Measurements from ENCODE around the gene CADPS2. TPM values are rescaled to one million over a fixed set of nuclear protein-coding genes. Genes with fewer than 3 reads are reported as not detected.

CADPS2 gene
- total and polyA plus RNA-seq, 12 donors: 14.6 to 103 (median 39.4) TPM

- 0 to 4% (median 1%) methylated on average over 17 to 70 of the region's 70 CpGs for WGBS, 4 donors
- intact Hi-C loops (cut with DNase I): no loop called here
- H3K36me3 ChIP-seq (replicated peaks in 1 of 2): no peaks in the 10 kb centered on the region
- H3K9me3 ChIP-seq (replicated peaks in 1 of 3): no peaks in the 10 kb centered on the region
- peak; percentile 58 to 78 (median 64) for DNase-seq
- no peaks in the 10 kb centered on the region for H3K27me3 ChIP-seq
- peak overlapping the region; percentile 90 to 97 (median 93) for H3K27ac ChIP-seq
- H3K4me1 ChIP-seq (replicated peaks in 1 of 2): peaks cover 0 to 46% of the 10 kb centered on the region in 2 donors
- H3K4me3 ChIP-seq: peak overlapping the region; percentile 68 to 91 (median 74)
- TF ChIP-seq POLR2A (IDR thresholded peaks at IDR 0.05): no peak
- TF ChIP-seq, protein P1, sequence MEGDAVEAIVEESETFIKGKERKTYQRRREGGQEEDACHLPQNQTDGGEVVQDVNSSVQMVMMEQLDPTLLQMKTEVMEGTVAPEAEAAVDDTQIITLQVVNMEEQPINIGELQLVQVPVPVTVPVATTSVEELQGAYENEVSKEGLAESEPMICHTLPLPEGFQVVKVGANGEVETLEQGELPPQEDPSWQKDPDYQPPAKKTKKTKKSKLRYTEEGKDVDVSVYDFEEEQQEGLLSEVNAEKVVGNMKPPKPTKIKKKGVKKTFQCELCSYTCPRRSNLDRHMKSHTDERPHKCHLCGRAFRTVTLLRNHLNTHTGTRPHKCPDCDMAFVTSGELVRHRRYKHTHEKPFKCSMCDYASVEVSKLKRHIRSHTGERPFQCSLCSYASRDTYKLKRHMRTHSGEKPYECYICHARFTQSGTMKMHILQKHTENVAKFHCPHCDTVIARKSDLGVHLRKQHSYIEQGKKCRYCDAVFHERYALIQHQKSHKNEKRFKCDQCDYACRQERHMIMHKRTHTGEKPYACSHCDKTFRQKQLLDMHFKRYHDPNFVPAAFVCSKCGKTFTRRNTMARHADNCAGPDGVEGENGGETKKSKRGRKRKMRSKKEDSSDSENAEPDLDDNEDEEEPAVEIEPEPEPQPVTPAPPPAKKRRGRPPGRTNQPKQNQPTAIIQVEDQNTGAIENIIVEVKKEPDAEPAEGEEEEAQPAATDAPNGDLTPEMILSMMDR (IDR thresholded peaks at IDR 0.05): peak in 5 of 6 experiments; percentile 16 to 33 (median 31)
These were observed 490 bp downstream of the CADPS2 start for GRCh38 chr7:122885583-122886356.

DNA sequence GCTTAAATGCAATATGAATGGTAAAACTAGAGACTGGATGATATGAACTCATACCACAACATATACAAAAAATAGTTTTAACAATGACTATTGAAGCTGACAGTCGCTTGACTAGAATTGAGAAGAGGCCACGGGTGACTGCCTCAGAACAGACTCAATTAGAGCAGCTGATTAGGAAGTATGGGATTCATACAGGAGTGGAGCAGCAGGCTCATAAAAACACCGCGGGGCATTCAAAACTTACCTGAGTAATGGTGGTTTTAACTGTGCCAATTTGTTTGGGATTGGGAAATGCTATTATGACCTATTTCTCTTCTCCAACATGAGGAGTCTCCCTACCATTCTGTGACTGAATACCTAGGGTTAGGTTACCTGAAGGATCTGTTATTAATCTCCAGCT is 2.1 kb downstream of the CADPS2 start:
- peak overlapping the region in 1 of 4 donors; percentile 68 for H3K4me3 ChIP-seq
- H3K27ac ChIP-seq: no peak overlapping the region
- peak in 1 of 7 donors; percentile 11 for DNase-seq
- WGBS, 4 donors: 47 to 68% (median 62%) methylated on average over 4 of the region's 4 CpGs
- no peaks in the 10 kb centered on the region for H3K9me3 ChIP-seq (replicated peaks in 1 of 3)
- intact Hi-C loops (cut with DNase I): no loop called here
- no peaks in the 10 kb centered on the region for H3K36me3 ChIP-seq (replicated peaks in 1 of 2)
- peaks cover 0 to 57% of the 10 kb centered on the region in 2 donors for H3K4me1 ChIP-seq (replicated peaks in 1 of 2)
- no peaks in the 10 kb centered on the region for H3K27me3 ChIP-seq
- TF ChIP-seq, protein P1 (IDR thresholded peaks at IDR 0.05): no peak
- no peak for TF ChIP-seq POLR2A (IDR thresholded peaks at IDR 0.05)

- H3K36me3 ChIP-seq (replicated peaks in 1 of 2): no peaks in the 10 kb centered on the region
- 49 to 67% (median 54%) methylated on average over 3 of the region's 3 CpGs for WGBS, 4 donors
- intact Hi-C loops (cut with DNase I): no loop called here
- no peaks in the 10 kb centered on the region for H3K9me3 ChIP-seq (replicated peaks in 1 of 3)
- DNase-seq: no peak
- H3K4me1 ChIP-seq (replicated peaks in 1 of 2): peaks cover 0 to 57% of the 10 kb centered on the region in 2 donors
- TF ChIP-seq POLR2A (IDR thresholded peaks at IDR 0.05): no peak
- TF ChIP-seq, protein P1 (IDR thresholded peaks at IDR 0.05): no peak
- no peak overlapping the region for H3K27ac ChIP-seq
- H3K4me3 ChIP-seq: peak overlapping the region in 1 of 4 donors; percentile 2
- no peaks in the 10 kb centered on the region for H3K27me3 ChIP-seq
These were observed 3.1 kb downstream of the CADPS2 start for GRCh38 chr7:122883049-122883680.

DNA sequence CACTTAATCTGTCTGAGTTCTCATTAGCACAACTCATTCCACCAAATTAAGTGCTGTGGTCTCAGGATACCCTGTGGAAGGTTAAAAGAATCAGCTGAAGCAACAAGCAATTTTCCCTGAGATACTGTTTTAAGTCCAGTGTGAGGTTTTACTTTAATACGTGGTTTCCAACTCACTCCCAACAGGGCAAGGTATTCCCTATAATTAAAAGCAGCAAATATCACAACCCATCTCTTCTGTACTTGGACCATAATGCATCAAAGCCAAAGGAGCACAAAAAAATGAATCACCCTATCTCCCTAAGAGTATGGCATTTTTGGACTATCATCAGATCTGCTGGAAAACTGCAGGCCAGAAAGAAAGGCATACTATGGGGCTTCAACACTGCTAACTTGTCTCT is 4.9 kb downstream of the CADPS2 start:
- Histone ChIP-seq H3K4me1 (replicated peaks in 1 of 2) (peaks cover 0 to 52% of the 10 kb centered on the region in 2 donors), H3K4me3 (peak overlapping the region in 1 of 4 donors; percentile 7), H3K27me3 (no peaks in the 10 kb centered on the region), H3K27ac (peak overlapping the region in 2 of 5 donors; percentile 11 to 37), H3K9me3 (replicated peaks in 1 of 3) (no peaks in the 10 kb centered on the region), H3K36me3 (replicated peaks in 1 of 2) (no peaks in the 10 kb centered on the region)
- DNase-seq: no peak
- TF ChIP-seq, protein P1 (IDR thresholded peaks at IDR 0.05): no peak
- no peak for TF ChIP-seq POLR2A (IDR thresholded peaks at IDR 0.05)
- whole genome bisulfite sequencing, 4 donors: 30 to 48% (median 42%) methylated on average over 1 of the region's 1 CpG
- intact Hi-C loops (cut with DNase I): no loop called here
